ENCODE data around the gene ITFG1.
"Not testable (repeated sequence)": the region's sequence is repeated elsewhere in the genome, so short reads cannot be mapped to it uniquely, and the experiment has no call there.

ITFG1 gene

GRCh38 chr16:47180073-47180472 is 280.8 kb downstream of the ITFG1 start:
- intact Hi-C loops (cut with DNase I) = no loop called here
- no peak for DNase-seq

DNA sequence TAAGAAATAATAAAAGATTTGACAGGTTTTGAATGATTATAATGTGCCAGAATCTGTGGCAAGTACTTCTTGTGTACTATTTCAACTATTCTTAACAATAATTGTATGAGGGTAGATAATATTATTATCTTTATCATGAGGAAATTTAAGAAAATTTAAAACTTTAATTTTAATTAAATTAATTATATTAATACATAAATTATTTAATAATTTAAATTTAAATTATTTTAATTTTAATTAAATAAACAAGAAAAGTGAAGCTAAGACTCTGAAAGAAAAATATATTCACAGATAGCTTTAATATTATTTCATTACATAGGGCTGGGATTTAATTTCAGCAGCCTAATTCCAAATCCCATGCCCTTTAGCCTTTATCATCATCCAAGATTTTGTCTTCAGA is 285.7 kb downstream of the ITFG1 start:
- intact Hi-C loops (cut with DNase I) = no loop called here

GRCh38 chr16:47162670-47163420 is 298.0 kb downstream of the ITFG1 start:
- intact Hi-C loops (cut with DNase I) = no loop called here
- DNase-seq = no peak

More for the DNA sequence above, 285.7 kb downstream of the ITFG1 start:
- no peak for DNase-seq

- DNase-seq = no peak
- intact Hi-C loops (cut with DNase I) = no loop called here
Observed at GRCh38 chr16:47161464-47161863, 299.4 kb downstream of the ITFG1 start.

DNA sequence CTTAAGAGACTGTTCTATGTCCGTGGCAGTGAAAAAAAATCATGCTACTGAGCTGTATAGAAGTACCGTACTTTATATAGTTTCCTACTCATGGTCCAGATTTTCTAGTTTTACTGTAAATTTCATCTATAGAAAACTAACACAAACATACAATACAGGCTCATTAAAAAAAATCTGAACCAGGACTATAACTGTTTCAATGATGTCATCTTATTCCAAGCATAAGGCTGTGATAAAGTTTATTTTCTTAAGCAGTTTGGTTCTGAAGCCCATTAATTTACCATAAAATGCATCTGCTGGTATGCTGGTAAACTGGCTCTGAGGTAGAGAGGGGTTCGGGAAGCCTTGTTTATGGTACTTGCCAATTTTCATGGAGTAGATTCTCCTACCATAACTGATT is 300.4 kb downstream of the ITFG1 start:
- intact Hi-C loops (cut with DNase I) = no loop called here
- no peak for DNase-seq

DNA sequence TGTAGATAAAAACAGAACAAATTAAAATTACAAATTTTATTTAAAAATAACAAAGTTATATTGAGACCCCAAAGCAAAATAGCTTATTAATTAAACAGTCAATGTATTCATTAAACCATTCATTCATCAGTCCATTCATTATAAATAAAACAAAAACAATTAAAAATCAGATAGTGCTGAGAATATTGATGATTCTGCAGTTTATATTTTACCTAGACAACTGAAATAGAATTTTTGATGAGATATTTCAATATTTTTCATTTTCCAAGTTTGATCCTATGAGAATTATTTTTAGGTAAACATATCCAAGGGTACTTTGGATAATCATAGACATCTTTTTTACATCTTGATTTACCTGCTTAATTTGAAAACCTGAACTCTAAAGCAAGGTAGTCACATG is 301.9 kb downstream of the ITFG1 start:
- no peak for DNase-seq

GRCh38 chr16:47156680-47157215 is 304.1 kb downstream of the ITFG1 start:
- DNase-seq = no peak
- intact Hi-C loops (cut with DNase I) = no loop called here

More for the DNA sequence above, 301.9 kb downstream of the ITFG1 start:
- intact Hi-C loops (cut with DNase I) = no loop called here

- DNase-seq; intact Hi-C loops (cut with DNase I): not testable (repeated sequence)
Observed at GRCh38 chr16:47152501-47152900, 308.4 kb downstream of the ITFG1 start.

DNA sequence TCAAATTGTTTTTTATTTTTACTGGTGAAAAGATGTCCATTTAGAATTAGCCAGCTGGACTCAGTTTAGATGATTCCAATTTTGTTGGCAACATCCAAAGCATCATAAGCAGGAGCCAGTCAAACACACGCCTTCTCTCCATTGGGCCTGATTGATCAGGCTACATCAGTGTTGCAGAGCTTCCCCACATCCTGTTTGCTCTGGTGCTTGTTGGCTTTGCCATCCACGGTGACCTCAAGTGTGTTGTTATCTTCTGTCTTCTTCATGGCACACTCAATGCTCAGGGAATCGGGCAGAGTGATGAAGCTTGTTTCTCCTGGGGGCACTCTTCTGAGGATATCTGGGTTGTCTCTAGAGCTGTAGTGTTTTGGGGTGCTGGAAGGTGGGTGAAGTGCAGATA is 310.8 kb downstream of the ITFG1 start:
- DNase-seq = no peak
- intact Hi-C loops (cut with DNase I) = no loop called here

GRCh38 chr16:47144559-47144877 is 316.3 kb downstream of the ITFG1 start:
- intact Hi-C loops (cut with DNase I) = loop anchor here (5.0 kb wide), 2 partner anchors 107 to 913 kb away; no protein-coding TSS in a partner anchor
- DNase-seq = no peak

GRCh38 chr16:47143677-47144558 is 316.9 kb downstream of the ITFG1 start, which contains the start of gene NETO2:
NETO2 (minus strand) TSS chr16:47143945; CDS start chr16:47143612, 333 bp downstream.
- intact Hi-C loops (cut with DNase I) = loop anchor here (2.0 to 5.0 kb wide), 3 partner anchors 107 to 1013 kb away; no protein-coding TSS in a partner anchor

DNA sequence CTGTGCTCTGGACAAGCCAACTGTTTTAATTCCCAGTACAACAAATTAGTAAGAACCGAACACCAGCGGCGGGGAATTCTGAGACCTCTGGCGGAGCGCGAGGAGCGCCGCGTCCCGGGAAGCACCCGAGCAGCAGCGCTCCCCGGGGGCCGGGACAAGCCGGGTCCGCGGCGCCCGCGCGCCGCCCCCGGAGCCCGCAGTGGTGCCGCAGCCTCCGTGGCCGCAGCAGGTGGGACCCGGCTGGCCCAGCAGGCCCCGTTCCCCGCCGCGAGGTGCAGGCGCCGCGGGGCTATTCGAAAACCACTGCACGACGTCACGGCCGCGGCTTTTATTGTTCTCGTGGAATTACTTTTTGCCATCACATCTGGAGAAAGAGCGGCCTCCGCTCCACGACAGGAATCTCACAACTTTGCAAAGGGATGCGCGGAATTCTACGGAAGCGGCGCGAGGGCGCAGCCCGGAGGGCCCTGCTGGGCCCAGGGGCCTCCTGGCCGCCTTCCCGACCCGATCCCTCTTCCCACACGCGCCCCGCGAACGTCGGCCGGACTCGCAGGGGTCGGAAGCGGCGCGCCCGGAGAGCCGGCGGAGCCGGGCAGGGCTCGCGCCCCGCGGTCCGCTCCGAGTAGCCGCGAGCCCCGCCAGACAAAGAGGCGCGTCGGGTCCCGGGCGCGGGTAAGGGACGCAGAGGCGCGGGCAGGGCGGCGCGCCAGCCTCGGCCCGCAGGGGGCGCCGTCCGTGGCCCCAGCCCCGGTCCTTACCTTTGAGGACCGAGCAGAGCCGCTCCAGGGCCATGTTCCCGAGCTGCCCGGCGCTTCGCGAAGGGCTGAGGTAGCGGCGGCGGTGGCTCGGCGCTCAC is 317.8 kb downstream of the ITFG1 start:
- peak in 9 of 10 donors; percentile 15 to 88 (median 36) for DNase-seq
- intact Hi-C loops (cut with DNase I) = loop anchor here (2.0 to 5.0 kb wide), 3 partner anchors 106 to 1014 kb away; no protein-coding TSS in a partner anchor

More at GRCh38 chr16:47143677-47144558, 316.9 kb downstream of the ITFG1 start, which contains the start of gene NETO2:
- DNase-seq = peak; percentile 26 to 92 (median 54)

DNA sequence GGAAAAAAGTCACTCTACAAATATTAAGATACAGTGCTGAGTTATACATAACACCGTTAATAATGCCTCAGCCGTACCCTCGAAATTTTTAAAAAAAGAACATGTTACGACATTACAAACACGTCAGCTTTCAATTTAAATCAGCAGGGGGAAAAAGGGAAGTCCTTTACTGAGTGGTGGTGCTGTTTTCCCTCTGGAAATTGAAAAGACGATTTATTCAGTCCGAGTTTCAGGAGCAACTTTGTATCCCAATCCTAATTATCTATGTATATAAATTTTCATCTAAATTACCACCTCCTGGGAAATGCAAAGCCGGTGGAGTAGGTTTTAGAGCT is 318.4 kb downstream of the ITFG1 start:
- intact Hi-C loops (cut with DNase I) = loop anchor here (2.0 to 5.0 kb wide), 3 partner anchors 105 to 1014 kb away; no protein-coding TSS in a partner anchor

GRCh38 chr16:47141773-47142485 is 318.9 kb downstream of the ITFG1 start:
- intact Hi-C loops (cut with DNase I) = loop anchor here (2.0 to 5.0 kb wide), 3 partner anchors 105 to 1015 kb away; no protein-coding TSS in a partner anchor
- DNase-seq = peak; percentile 79 to 98 (median 90)

More for the DNA sequence above, 318.4 kb downstream of the ITFG1 start:
- DNase-seq = no peak

DNA sequence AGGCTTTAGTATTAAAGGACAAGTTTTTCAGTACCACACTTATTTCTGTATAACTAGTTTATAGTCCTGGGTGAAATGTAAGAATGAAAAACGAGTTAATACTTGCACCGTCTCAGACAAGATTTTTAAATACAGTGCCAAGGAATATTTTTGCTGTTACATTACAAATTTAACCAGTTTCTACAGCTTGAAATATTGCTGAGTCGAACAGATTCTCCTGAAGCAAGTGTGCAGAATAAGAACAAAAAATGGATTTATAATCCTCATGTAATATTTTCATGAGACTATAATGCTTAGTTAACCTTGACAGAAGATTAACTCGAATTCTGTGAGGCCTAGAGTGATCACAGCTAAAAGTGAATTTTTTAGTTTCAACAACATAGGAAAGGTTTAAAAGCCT is 320.2 kb downstream of the ITFG1 start:
- intact Hi-C loops (cut with DNase I) = loop anchor here (5.0 kb wide), 2 partner anchors 103 to 917 kb away; no protein-coding TSS in a partner anchor

DNA sequence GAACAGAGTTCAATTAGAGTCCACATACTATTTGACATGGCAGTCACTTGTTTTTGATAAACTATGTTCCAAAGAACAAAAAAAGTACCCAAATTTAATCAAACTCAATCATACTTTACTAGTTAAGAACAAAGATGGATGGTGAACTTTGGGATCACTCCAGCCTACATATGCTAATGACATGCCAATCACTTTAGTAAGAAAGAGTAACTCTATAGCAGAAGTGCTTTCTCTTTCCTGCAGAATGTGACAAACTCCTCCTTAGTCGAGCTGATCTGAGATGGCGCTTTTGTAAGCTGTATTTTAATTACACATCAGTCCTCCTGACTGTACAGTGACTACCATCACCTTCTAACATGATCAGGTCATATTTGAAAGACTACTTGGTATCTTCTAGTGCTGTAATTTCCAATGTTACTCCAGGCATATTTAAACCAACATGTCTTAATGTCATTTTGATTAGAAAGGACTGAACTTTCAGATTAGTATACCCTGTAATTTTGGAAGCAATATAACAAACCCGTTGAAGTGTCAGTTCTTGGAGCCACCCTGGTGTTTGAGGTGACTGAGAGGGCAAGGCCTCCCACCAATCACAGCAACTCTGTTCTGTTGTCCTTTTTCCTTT is 321.2 kb downstream of the ITFG1 start:
- intact Hi-C loops (cut with DNase I) = loop anchor here (5.0 kb wide), 2 partner anchors 102 to 918 kb away; no protein-coding TSS in a partner anchor

More for the DNA sequence above, 320.2 kb downstream of the ITFG1 start:
- no peak for DNase-seq

DNA sequence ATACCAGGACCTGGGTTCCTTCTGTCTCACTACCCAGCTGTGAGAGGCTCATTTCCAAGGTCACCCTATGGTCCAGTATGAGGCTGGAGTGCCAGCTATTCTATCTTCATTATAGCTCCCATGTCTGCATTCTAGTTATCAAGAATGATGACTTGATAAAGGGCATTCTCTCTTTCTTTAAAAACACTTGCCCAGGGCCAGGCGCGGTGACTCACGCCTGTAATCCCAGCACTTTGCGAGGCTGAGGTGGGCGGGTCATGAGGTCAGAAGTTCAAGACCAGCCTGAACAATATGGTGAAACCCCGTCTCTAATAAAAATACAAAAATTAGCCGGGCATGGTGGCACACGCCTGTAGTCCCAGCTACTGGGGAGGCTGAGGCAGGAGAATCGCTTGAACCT is 322.9 kb downstream of the ITFG1 start:
- intact Hi-C loops (cut with DNase I); DNase-seq: not testable (repeated sequence)

More for the DNA sequence above, 321.2 kb downstream of the ITFG1 start:
- no peak for DNase-seq

DNA sequence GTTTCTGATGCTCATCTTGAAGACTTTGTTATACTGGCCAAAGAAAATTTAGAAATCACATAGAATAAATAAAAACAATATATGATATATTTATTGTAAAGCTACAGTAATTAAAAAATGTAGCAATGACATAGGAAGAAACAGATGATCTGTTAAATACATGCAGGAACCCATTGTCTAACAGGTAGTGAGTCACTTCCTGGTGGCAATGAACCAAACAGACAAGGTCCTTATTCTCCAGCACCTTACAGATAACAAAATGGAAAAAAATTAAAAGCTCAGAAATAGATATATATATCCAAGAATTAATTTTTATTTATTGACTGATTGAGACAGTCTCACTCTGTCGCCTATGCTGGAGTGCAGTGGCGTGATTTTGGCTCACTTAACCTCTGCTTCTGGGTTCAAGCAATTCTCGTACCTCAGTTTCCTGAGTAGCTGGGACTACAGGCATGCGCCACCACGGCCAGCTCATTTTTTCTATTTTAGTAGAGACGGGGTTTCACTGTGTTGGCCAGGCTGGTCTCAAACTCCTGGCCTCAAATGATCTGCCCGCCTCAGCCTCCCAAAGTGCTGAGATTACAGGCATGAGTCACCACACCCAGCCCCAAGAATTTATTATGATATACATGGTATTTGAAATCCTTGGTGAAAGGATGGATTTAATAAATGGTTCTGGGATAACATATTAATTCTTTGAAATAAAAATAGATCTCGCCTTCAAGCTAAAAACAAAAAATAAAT is 324.6 kb downstream of the ITFG1 start:
- no peak for DNase-seq
- intact Hi-C loops (cut with DNase I) = no loop called here
